DOHH2 (cell line): ENCODE results near the gene PNMT.
A peak's percentile ranks its signal among the peaks of the same experiment; 100 is the strongest.

ENCODE experiments used
- H3F3A ChIP-seq: fragments of 200-600 bp; sonication (generic), shearing (Covaris generic); 2 replicates; pipeline ENCODE4 v1.6.0; 2016; ENCODE audit warnings: antibody characterized with exemption, mild to moderate bottlenecking; ENCODE audit not compliant: control insufficient read depth, insufficient read depth
- H3K27ac ChIP-seq: fragments of 200-600 bp; sonication (generic); 2 replicates; pipeline ENCODE4 v1.5.1; 2014; ENCODE audit warnings: low read depth, mild to moderate bottlenecking, low read length, moderate library complexity
- H3K27me3 ChIP-seq: fragments of 200-600 bp; sonication (generic); 2 replicates; pipeline ENCODE4 v1.6.1; 2014; ENCODE audit warnings: mild to moderate bottlenecking, low read length, mixed read lengths; ENCODE audit not compliant: control insufficient read depth
- H3K36me3 ChIP-seq: fragments of 200-600 bp; sonication (generic); 2 replicates; pipeline ENCODE4 v1.6.1; 2014; ENCODE audit warnings: mild to moderate bottlenecking, low read length, moderate library complexity, mixed read lengths; ENCODE audit not compliant: control insufficient read depth
- H3K4me1 ChIP-seq: fragments of 200-600 bp; sonication (generic); 2 replicates; pipeline ENCODE4 v1.6.1; 2014; ENCODE audit warnings: mild to moderate bottlenecking, low read length, mixed read lengths; ENCODE audit not compliant: control insufficient read depth
- H3K4me2 ChIP-seq: fragments of 200-600 bp; sonication (generic); 2 replicates; pipeline ENCODE4 v1.6.0; 2014; ENCODE audit warnings: mild to moderate bottlenecking, low read length, moderate library complexity
- H3K4me3 ChIP-seq: fragments of 200-600 bp; sonication (generic); 2 replicates; pipeline ENCODE4 v1.5.1; 2014; ENCODE audit warnings: mild to moderate bottlenecking, low read length, mixed read lengths
- H3K79me2 ChIP-seq: fragments of 200-600 bp; sonication (generic); 2 replicates; pipeline ENCODE4 v1.6.1; 2014; ENCODE audit warnings: mild to moderate bottlenecking, low read length, mixed read lengths; ENCODE audit not compliant: control insufficient read depth
- H3K9me2 ChIP-seq: fragments of 200-600 bp; sonication (generic); replicated peaks from 2 replicates; pipeline ENCODE4 v1.6.1; 2014; ENCODE audit warnings: mild to moderate bottlenecking, low read length, mixed read lengths; ENCODE audit not compliant: control insufficient read depth
- H3K9me3 ChIP-seq: fragments of 200-600 bp; sonication (generic); 2 replicates; pipeline ENCODE4 v1.6.1; 2014; ENCODE audit warnings: antibody characterized with exemption, low read length, mixed read lengths; ENCODE audit not compliant: control insufficient read depth, insufficient read depth
- H4K20me1 ChIP-seq: fragments of 200-600 bp; sonication (generic); 2 replicates; pipeline ENCODE4 v1.6.0; 2014; ENCODE audit warnings: low read depth, mild to moderate bottlenecking, antibody characterized with exemption, low read length, moderate library complexity; ENCODE audit not compliant: control insufficient read depth, insufficient read depth
- EZH2phosphoT487 ChIP-seq: fragments of 200-600 bp; sonication (generic); IDR thresholded peaks from 2 replicates; pipeline ENCODE4 v1.6.1; 2017; ENCODE audit warnings: borderline replicate concordance, mild to moderate bottlenecking, antibody characterized with exemption, low read length, moderate library complexity, mixed read lengths
- TF ChIP-seq, protein P1 (sequence below): fragments of 200-600 bp; sonication (generic); IDR thresholded peaks from one replicate; pipeline ENCODE4 v1.5.1; 2014; ENCODE audit warnings: antibody characterized with exemption, mild to moderate bottlenecking, low read depth, low read length; ENCODE audit not compliant: poor library complexity, severe bottlenecking

Gene PNMT

DNA sequence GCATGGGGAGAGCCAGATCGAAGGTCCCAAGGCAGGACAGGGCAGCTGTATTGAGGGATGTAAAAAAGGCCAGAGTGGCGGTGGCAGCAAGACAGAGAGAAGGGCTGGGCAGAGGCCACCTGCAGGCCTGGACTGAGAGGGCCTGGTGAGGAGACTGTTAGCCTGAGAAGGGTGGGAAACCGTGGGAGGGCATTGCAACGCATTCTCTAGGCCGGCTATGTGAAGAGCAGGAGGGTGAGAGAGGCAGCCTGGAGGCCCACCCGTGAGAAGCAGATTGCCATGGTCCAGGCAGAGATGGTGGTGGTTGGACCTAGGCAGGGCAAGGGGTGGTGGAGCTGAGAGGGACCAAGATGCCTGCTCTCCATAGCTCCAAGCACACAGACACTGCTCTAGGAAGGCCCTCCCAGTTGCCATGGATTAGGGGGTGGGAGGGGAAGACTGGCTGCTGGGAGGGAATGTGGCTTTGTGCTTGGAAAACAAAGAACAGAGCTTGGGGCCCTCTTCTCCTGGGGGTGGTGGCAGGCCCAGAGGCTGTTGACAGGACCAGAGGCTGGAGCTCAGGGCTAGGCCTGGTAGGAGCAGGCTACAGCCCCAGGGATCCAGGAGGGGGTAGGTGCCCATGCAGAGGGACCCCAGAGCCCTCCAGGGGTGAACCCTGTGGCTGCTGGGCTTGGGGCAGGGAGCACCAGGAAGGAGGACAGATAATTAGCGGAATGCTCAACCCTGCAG lies 15.5 kb upstream of the PNMT start:
- Histone ChIP-seq H3K9me3 (no peaks in the 10 kb centered on the region), H3K4me2 (no peak overlapping the region), H3K9me2 (no peaks in the 10 kb centered on the region), H4K20me1 (no peaks in the 10 kb centered on the region), H3K27ac (no peak overlapping the region), H3F3A (no peaks in the 10 kb centered on the region), H3K79me2 (peaks cover 11% of the 10 kb centered on the region), H3K36me3 (peaks cover 4% of the 10 kb centered on the region; the same call in 1 of the 2 replicates), H3K4me3 (no peak overlapping the region), H3K4me1 (no peaks in the 10 kb centered on the region; the same call in 1 of the 2 replicates), H3K27me3 (no peaks in the 10 kb centered on the region)
- TF ChIP-seq EZH2phosphoT487, result no peak
- TF ChIP-seq, protein P1, sequence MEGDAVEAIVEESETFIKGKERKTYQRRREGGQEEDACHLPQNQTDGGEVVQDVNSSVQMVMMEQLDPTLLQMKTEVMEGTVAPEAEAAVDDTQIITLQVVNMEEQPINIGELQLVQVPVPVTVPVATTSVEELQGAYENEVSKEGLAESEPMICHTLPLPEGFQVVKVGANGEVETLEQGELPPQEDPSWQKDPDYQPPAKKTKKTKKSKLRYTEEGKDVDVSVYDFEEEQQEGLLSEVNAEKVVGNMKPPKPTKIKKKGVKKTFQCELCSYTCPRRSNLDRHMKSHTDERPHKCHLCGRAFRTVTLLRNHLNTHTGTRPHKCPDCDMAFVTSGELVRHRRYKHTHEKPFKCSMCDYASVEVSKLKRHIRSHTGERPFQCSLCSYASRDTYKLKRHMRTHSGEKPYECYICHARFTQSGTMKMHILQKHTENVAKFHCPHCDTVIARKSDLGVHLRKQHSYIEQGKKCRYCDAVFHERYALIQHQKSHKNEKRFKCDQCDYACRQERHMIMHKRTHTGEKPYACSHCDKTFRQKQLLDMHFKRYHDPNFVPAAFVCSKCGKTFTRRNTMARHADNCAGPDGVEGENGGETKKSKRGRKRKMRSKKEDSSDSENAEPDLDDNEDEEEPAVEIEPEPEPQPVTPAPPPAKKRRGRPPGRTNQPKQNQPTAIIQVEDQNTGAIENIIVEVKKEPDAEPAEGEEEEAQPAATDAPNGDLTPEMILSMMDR, result no peak

DNA sequence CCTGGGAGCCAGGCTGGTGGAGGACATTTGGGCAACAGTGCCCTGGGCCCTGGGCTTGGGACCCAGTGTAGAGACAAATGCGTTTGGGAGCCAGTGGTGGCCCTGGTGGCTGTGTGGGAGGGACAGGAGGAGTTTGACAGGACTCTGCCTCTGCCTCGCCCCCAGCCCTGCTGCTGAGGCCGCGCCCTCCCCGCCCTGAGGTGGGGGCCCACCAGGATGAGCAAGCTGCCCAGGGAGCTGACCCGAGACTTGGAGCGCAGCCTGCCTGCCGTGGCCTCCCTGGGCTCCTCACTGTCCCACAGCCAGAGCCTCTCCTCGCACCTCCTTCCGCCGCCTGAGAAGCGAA lies 15.0 kb upstream of the PNMT start:
- no peak overlapping the region for H3K4me2 ChIP-seq
- no peaks in the 10 kb centered on the region for H3K9me3 ChIP-seq
- no peaks in the 10 kb centered on the region for H3K27me3 ChIP-seq
- H3K4me3 ChIP-seq, result no peak overlapping the region
- H3K36me3 ChIP-seq, result peaks cover 5% of the 10 kb centered on the region
- no peak for TF ChIP-seq EZH2phosphoT487
- TF ChIP-seq, protein P1, result no peak
- H3K9me2 ChIP-seq, result no peaks in the 10 kb centered on the region
- peaks cover under 1% of the 10 kb centered on the region for H3K4me1 ChIP-seq
- H4K20me1 ChIP-seq, result no peaks in the 10 kb centered on the region
- H3K27ac ChIP-seq, result no peak overlapping the region
- H3F3A ChIP-seq, result no peaks in the 10 kb centered on the region
- peaks cover 11% of the 10 kb centered on the region for H3K79me2 ChIP-seq

DNA sequence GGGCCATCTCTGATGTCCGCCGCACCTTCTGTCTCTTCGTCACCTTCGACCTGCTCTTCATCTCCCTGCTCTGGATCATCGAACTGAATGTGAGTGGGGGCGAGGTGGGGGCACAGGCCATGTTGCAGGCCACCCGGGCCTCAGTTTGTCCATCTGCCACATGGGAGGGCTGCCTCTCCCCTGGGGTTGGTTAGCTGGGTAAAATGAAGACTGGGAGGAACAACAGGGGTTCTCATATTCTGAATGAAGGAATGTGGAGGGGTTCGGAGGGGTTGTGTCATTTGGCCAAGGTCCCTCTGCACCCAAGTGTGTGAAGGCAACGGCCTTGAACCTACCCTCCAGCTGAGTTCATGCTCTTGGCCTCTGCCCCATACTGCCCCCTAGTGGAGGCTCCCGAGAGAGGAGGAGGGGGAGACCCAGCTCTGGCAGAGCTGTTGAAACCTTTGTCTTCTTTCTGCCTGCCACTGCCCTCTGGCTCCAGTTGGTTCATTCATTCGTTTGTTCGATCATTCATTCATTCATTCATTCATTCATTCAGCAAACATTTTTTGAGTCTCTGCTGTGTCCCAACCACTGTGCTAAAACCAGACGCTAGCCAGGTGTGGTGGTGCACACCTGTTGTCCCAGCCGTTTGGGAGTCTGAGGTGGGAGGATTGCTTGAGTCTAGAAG lies 14.5 kb upstream of the PNMT start:
- Histone ChIP-seq H3K79me2 (peaks cover 8% of the 10 kb centered on the region), H3K9me2 (no peaks in the 10 kb centered on the region), H3K36me3 (peaks cover 10% of the 10 kb centered on the region), H3K27me3 (no peaks in the 10 kb centered on the region), H3K4me1 (peaks cover 6% of the 10 kb centered on the region), H3F3A (no peaks in the 10 kb centered on the region), H4K20me1 (no peaks in the 10 kb centered on the region), H3K27ac (no peak overlapping the region), H3K4me2 (no peak overlapping the region), H3K4me3 (no peak overlapping the region), H3K9me3 (no peaks in the 10 kb centered on the region)
- TF ChIP-seq, protein P1, result peak; percentile 99
- no peak for TF ChIP-seq EZH2phosphoT487
